ENCODE data around the gene STK11. TPM values are rescaled to one million over a fixed set of nuclear protein-coding genes. Genes with fewer than 3 reads are reported as not detected.

STK11 gene
- total and polyA plus RNA-seq, 12 donors: 37.8 to 148 (median 93.7) TPM

- Histone ChIP-seq H3K27ac (peak overlapping the region; percentile 51 to 99 (median 98)), H3K4me3 (peak overlapping the region in 1 of 4 donors; percentile 78), H3K36me3 (replicated peaks in 1 of 2) (peaks cover 0 to 62% of the 10 kb centered on the region in 2 donors), H3K9me3 (replicated peaks in 1 of 3) (no peaks in the 10 kb centered on the region), H3K4me1 (replicated peaks in 1 of 2) (peaks cover 47 to 64% of the 10 kb centered on the region in 2 donors), H3K27me3 (no peaks in the 10 kb centered on the region)
- WGBS, 4 donors: 59 to 73% (median 67%) methylated on average over 34 to 46 of the region's 46 CpGs
- peak in 4 of 7 donors; percentile 46 to 74 (median 62) for DNase-seq
- intact Hi-C loops (cut with DNase I): loop anchor here in 1 of 2 donors (10.0 kb wide), 1 partner anchor 161 kb away; the partner anchor contains the start of gene RPS15
- TF ChIP-seq POLR2A (IDR thresholded peaks at IDR 0.05) (no peak), CTCF (IDR thresholded peaks at IDR 0.05) (no peak)
Measured at GRCh38 chr19:1274081-1274851, 68.7 kb downstream of the STK11 start.

GRCh38 chr19:1274852-1275259 is 69.3 kb downstream of the STK11 start:
- intact Hi-C loops (cut with DNase I): loop anchor here in 1 of 2 donors (10.0 kb wide), 1 partner anchor 160 kb away; the partner anchor contains the start of gene RPS15
- peaks cover 0 to 64% of the 10 kb centered on the region in 2 donors for H3K36me3 ChIP-seq (replicated peaks in 1 of 2)
- H3K9me3 ChIP-seq (replicated peaks in 1 of 3): no peaks in the 10 kb centered on the region
- H3K27ac ChIP-seq: peak overlapping the region; percentile 51 to 99 (median 98)
- TF ChIP-seq POLR2A (IDR thresholded peaks at IDR 0.05) (no peak), CTCF (IDR thresholded peaks at IDR 0.05) (no peak)
- peak overlapping the region in 2 of 4 donors; percentile 17 to 78 for H3K4me3 ChIP-seq
- peaks cover 46 to 63% of the 10 kb centered on the region in 2 donors for H3K4me1 ChIP-seq (replicated peaks in 1 of 2)
- H3K27me3 ChIP-seq: no peaks in the 10 kb centered on the region
- WGBS, 4 donors: 20 to 54% (median 33%) methylated on average over 5 to 44 of the region's 44 CpGs
- DNase-seq: peak in 1 of 7 donors; percentile 47

- H3K36me3 ChIP-seq (replicated peaks in 1 of 2): peaks cover 0 to 64% of the 10 kb centered on the region in 2 donors
- H3K9me3 ChIP-seq (replicated peaks in 1 of 3): no peaks in the 10 kb centered on the region
- peak; percentile 70 to 74 for TF ChIP-seq POLR2A (IDR thresholded peaks at IDR 0.05)
- TF ChIP-seq CTCF (IDR thresholded peaks at IDR 0.05): peak in 2 of 6 experiments; percentile 3 to 23
- intact Hi-C loops (cut with DNase I): loop anchor here in 1 of 2 donors (10.0 kb wide), 1 partner anchor 159 kb away; the partner anchor contains the start of gene RPS15
- WGBS, 4 donors: 0% methylated on average over 8 to 92 of the region's 98 CpGs; no CpG with 5 or more reads in 1 of the 4 donors
- H3K27me3 ChIP-seq: no peaks in the 10 kb centered on the region
- H3K4me3 ChIP-seq: peak within 1 kb of the TSS in 2 of 4 donors; percentile 31 to 78
- peaks cover 40 to 58% of the 10 kb centered on the region in 2 donors for H3K4me1 ChIP-seq (replicated peaks in 1 of 2)
- peak; percentile 95 to 98 (median 97) for DNase-seq
- H3K27ac ChIP-seq: peak within 1 kb of the TSS; percentile 51 to 99 (median 98)
Measured at GRCh38 chr19:1275260-1275975, 69.8 kb downstream of the STK11 start, which contains the start of gene FAM174C. Gene FAM174C (plus strand): TSS chr19:1275530. CDS start chr19:1275550, 20 bp downstream.
